Measurements from ENCODE around the gene CDHR1. TPM values are rescaled to one million over a fixed set of nuclear protein-coding genes. Genes with fewer than 3 reads are reported as not detected.
"Not testable (repeated sequence)": the region's sequence is repeated elsewhere in the genome, so short reads cannot be mapped to it uniquely, and the experiment has no call there.

The CDHR1 gene
- under 1 TPM; 0.11 TPM for total RNA-seq

DNA sequence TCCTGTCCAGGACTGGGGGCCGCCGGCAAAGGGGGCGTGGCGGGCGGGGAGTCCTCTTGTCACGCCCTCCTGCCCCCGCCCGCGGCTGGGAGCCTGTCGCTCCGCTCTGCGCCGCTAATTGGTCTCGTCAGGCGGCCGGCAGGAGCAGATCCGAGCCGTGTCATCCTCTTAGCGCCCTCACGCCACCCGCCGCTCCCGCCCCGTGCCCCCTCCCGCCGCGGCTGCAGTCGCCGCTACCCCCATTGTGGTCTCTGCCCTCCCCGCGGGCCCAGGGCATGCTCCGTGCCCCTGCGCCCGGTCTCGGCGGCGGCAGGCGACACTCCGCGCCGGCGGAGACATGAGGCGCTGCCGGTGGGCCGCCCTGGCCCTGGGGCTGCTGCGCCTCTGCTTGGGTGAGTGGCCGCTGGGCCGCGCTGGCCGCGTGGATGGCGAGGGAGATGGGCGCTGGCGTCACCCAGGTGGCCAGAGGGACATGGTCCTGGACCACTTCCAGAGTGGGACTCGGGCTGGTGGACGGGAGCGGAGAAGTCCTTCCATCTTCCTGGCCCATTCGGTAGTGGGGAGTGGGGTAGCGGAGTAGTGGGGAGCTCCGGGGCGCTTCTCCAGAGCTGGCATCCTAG lies at the start of gene CDHR1:
TSS of gene CDHR1 (plus strand) at position 114 of the 620 bp plus-strand sequence. CDS start at position 338, 224 bp downstream.
- peaks cover 6% of the 10 kb centered on the region for H3K4me1 Mint-ChIP-seq
- no peak within 1 kb of the TSS for H3K4me3 Mint-ChIP-seq
- H3K27ac Mint-ChIP-seq, result no peak within 1 kb of the TSS
- ATAC-seq (replicated peaks), result peak; percentile 72
- H3K36me3 Mint-ChIP-seq (ENCODE audit: low read depth), result no peaks in the 10 kb centered on the region
- no peaks in the 10 kb centered on the region for H3K9me3 Mint-ChIP-seq
- H3K27me3 Mint-ChIP-seq, result peaks cover 37% of the 10 kb centered on the region

DNA sequence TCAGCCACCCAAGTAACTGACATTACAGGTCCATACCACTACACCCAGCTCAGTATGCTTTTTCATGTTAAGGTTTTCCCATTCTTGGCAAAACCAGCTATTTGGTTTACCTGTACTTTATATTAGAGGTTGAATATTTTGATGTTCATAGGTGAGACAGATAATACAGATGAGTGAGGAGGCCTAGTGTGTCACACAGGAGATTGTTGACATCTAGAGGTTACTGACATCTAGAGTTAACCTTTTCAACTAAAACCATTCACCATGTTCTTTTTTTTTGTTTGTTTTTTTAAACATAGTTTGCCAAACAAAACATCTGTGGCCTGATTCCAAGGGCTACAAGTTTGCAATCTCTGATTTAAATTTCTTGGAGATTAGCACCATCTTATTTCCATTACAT lies 47.0 kb upstream of the CDHR1 start:
- Mint-ChIP-seq H3K27ac (peak overlapping the region; percentile 2), H3K9me3 (no peaks in the 10 kb centered on the region), H3K36me3 (ENCODE audit: low read depth) (peaks cover 93% of the 10 kb centered on the region), H3K4me1 (peaks cover 13% of the 10 kb centered on the region), H3K4me3 (no peak overlapping the region), H3K27me3 (no peaks in the 10 kb centered on the region)
- ATAC-seq (replicated peaks), result no peak

DNA sequence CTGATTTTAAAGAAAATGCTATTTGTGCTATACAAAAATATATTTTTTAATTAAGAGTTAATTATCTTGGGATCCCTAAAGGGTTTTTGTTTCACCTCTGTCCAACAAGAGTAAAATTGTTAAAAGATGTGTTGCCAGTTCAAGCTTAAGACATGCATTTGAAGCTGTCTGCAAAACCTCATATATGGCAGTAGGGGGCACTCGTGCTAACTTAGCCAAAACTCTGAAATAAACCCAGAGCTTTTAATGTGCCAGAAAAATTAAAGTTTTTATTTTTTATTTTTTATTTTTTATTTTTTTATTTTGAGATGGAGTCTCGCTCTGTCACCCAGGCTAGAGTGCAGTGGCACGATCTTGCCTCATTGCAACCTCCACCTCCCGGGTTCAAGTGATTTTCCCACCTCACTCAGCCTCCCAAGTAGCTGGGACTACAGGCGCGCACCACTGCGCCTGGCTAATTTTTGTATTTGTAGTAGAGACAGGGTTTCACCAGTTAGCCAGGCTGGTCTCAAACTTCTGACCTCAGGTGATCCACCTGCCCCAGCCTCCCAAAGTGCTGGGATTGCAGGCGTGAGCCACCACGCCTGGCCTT lies 46.2 kb upstream of the CDHR1 start:
- not testable (repeated sequence) for H3K27me3 Mint-ChIP-seq; H3K27ac Mint-ChIP-seq; ATAC-seq (replicated peaks); H3K4me3 Mint-ChIP-seq; H3K9me3 Mint-ChIP-seq
- Mint-ChIP-seq H3K36me3 (ENCODE audit: low read depth) (peaks cover 93% of the 10 kb centered on the region), H3K4me1 (peaks cover 13% of the 10 kb centered on the region)

GRCh38 chr10:84149854-84150253 lies 44.5 kb upstream of the CDHR1 start:
- H3K27me3 Mint-ChIP-seq, result no peaks in the 10 kb centered on the region
- H3K4me1 Mint-ChIP-seq, result peaks cover 13% of the 10 kb centered on the region
- no peak for ATAC-seq (replicated peaks)
- no peaks in the 10 kb centered on the region for H3K9me3 Mint-ChIP-seq
- no peak overlapping the region for H3K27ac Mint-ChIP-seq
- no peak overlapping the region for H3K4me3 Mint-ChIP-seq
- peaks cover 93% of the 10 kb centered on the region for H3K36me3 Mint-ChIP-seq (ENCODE audit: low read depth)

- ATAC-seq (replicated peaks), result peak; percentile 44
- H3K9me3 Mint-ChIP-seq, result no peaks in the 10 kb centered on the region
- peaks cover 76% of the 10 kb centered on the region for H3K36me3 Mint-ChIP-seq (ENCODE audit: low read depth)
- no peak overlapping the region for H3K4me3 Mint-ChIP-seq
- no peak overlapping the region for H3K27ac Mint-ChIP-seq
- H3K4me1 Mint-ChIP-seq, result peaks cover 7% of the 10 kb centered on the region
- no peaks in the 10 kb centered on the region for H3K27me3 Mint-ChIP-seq
These were observed 41.6 kb upstream of the CDHR1 start for GRCh38 chr10:84152769-84153168.

GRCh38 chr10:84155521-84155920 lies 38.8 kb upstream of the CDHR1 start:
- peaks cover 55% of the 10 kb centered on the region for H3K36me3 Mint-ChIP-seq (ENCODE audit: low read depth)
- no peak overlapping the region for H3K27ac Mint-ChIP-seq
- no peak for ATAC-seq (replicated peaks)
- no peaks in the 10 kb centered on the region for H3K27me3 Mint-ChIP-seq
- no peak overlapping the region for H3K4me3 Mint-ChIP-seq
- H3K4me1 Mint-ChIP-seq, result peaks cover 7% of the 10 kb centered on the region
- no peaks in the 10 kb centered on the region for H3K9me3 Mint-ChIP-seq

- Mint-ChIP-seq H3K27me3 (no peaks in the 10 kb centered on the region), H3K27ac (no peak overlapping the region), H3K4me1 (peaks cover 7% of the 10 kb centered on the region), H3K4me3 (no peak overlapping the region), H3K36me3 (ENCODE audit: low read depth) (peaks cover 50% of the 10 kb centered on the region), H3K9me3 (no peaks in the 10 kb centered on the region)
- no peak for ATAC-seq (replicated peaks)
These were observed 38.3 kb upstream of the CDHR1 start for GRCh38 chr10:84156009-84156408.

DNA sequence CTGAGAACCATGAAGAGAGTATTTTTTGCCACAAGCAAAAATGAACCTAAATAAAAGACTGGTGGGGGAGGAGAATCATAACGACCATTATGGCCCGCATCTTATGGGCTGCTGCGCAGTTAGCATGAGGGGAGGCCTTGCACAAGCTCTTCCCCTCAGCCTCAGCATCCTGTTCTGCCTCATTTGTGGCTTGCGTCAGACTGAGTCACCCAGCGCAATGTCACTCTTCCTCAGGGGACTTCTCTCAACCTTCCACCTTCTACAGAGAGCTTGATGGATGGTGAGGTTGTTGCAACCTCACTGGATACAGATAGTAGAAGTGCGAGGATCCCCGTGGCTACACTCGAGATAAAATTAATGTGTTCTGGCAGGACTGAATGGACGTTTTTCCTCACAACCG lies 37.6 kb upstream of the CDHR1 start:
- ATAC-seq (replicated peaks), result peak; percentile 94
- Mint-ChIP-seq H3K4me3 (no peak overlapping the region), H3K4me1 (peaks cover 7% of the 10 kb centered on the region), H3K27ac (no peak overlapping the region), H3K27me3 (no peaks in the 10 kb centered on the region), H3K36me3 (ENCODE audit: low read depth) (peaks cover 43% of the 10 kb centered on the region), H3K9me3 (no peaks in the 10 kb centered on the region)

- peaks cover 30% of the 10 kb centered on the region for H3K36me3 Mint-ChIP-seq (ENCODE audit: low read depth)
- H3K27me3 Mint-ChIP-seq, result no peaks in the 10 kb centered on the region
- ATAC-seq (replicated peaks), result no peak
- no peak overlapping the region for H3K27ac Mint-ChIP-seq
- peaks cover 7% of the 10 kb centered on the region for H3K4me1 Mint-ChIP-seq
- no peaks in the 10 kb centered on the region for H3K9me3 Mint-ChIP-seq
- no peak overlapping the region for H3K4me3 Mint-ChIP-seq
These were observed 36.3 kb upstream of the CDHR1 start for GRCh38 chr10:84158061-84158460.

GRCh38 chr10:84158550-84158949 lies 35.8 kb upstream of the CDHR1 start:
- peaks cover 25% of the 10 kb centered on the region for H3K36me3 Mint-ChIP-seq (ENCODE audit: low read depth)
- H3K27ac Mint-ChIP-seq, result no peak overlapping the region
- no peaks in the 10 kb centered on the region for H3K9me3 Mint-ChIP-seq
- H3K4me3 Mint-ChIP-seq, result no peak overlapping the region
- ATAC-seq (replicated peaks), result no peak
- H3K27me3 Mint-ChIP-seq, result no peaks in the 10 kb centered on the region
- H3K4me1 Mint-ChIP-seq, result peaks cover 7% of the 10 kb centered on the region

GRCh38 chr10:84159076-84159685 lies 35.2 kb upstream of the CDHR1 start:
- Mint-ChIP-seq H3K36me3 (ENCODE audit: low read depth) (peaks cover 19% of the 10 kb centered on the region), H3K27me3 (peaks cover 4% of the 10 kb centered on the region), H3K4me1 (peaks cover 7% of the 10 kb centered on the region), H3K4me3 (no peak overlapping the region), H3K27ac (no peak overlapping the region), H3K9me3 (no peaks in the 10 kb centered on the region)
- no peak for ATAC-seq (replicated peaks)

GRCh38 chr10:84160663-84161362 lies 33.5 kb upstream of the CDHR1 start:
- peaks cover 4% of the 10 kb centered on the region for H3K27me3 Mint-ChIP-seq
- no peaks in the 10 kb centered on the region for H3K9me3 Mint-ChIP-seq
- no peak overlapping the region for H3K4me3 Mint-ChIP-seq
- peaks cover 3% of the 10 kb centered on the region for H3K36me3 Mint-ChIP-seq (ENCODE audit: low read depth)
- peaks cover 7% of the 10 kb centered on the region for H3K4me1 Mint-ChIP-seq
- no peak overlapping the region for H3K27ac Mint-ChIP-seq
- no peak for ATAC-seq (replicated peaks)

- Mint-ChIP-seq H3K36me3 (ENCODE audit: low read depth) (no peaks in the 10 kb centered on the region), H3K27me3 (peaks cover 8% of the 10 kb centered on the region), H3K27ac (no peak overlapping the region), H3K4me3 (no peak overlapping the region), H3K4me1 (no peaks in the 10 kb centered on the region), H3K9me3 (no peaks in the 10 kb centered on the region)
- ATAC-seq (replicated peaks), result no peak
These were observed 30.3 kb upstream of the CDHR1 start for GRCh38 chr10:84163996-84164395.

- H3K4me1 Mint-ChIP-seq, result no peaks in the 10 kb centered on the region
- peaks cover 8% of the 10 kb centered on the region for H3K27me3 Mint-ChIP-seq
- no peak overlapping the region for H3K27ac Mint-ChIP-seq
- H3K36me3 Mint-ChIP-seq (ENCODE audit: low read depth), result no peaks in the 10 kb centered on the region
- no peak for ATAC-seq (replicated peaks)
- no peaks in the 10 kb centered on the region for H3K9me3 Mint-ChIP-seq
- no peak overlapping the region for H3K4me3 Mint-ChIP-seq
These were observed 29.9 kb upstream of the CDHR1 start for GRCh38 chr10:84164442-84164841.

Measured in activated T-helper 17 cell treated with anti-CD3 and anti-CD28 coated beads, Interleukin-2, amount 50 U/mL, for 72 hours (primary cell).